Spleen (tissue), 11 donors: ENCODE measurements around the gene SS18. TPM values are rescaled to one million over a fixed set of nuclear protein-coding genes. Genes with fewer than 3 reads are reported as not detected.

Source experiments
- DNase-seq: peaks from one replicate; pipeline ENCODE4 v3.0.0-alpha.2; 2020
- H3K27ac ChIP-seq, 8 donors: fragments of 200-600 bp; sonication (generic) in 7 of 8; 1 replicate in 4 of 8; 2 replicates in 4 of 8; pipeline versions ENCODE4 v1.5.0 to v1.8.0; 2016 to 2021; ENCODE audit warnings: inconsistent platforms in 4 of 8, mild to moderate bottlenecking in 4 of 8, moderate library complexity in 1 of 8
- H3K27me3 ChIP-seq, 7 donors: fragments of 200-600 bp; sonication (generic) in 6 of 7; replicated peaks in 1 of 7; 1 replicate in 4 of 7; 2 replicates in 3 of 7; pipeline versions ENCODE4 v1.5.0 to v1.8.0; 2016 to 2021; ENCODE audit warnings: inconsistent platforms in 3 of 7, mild to moderate bottlenecking in 1 of 7
- H3K36me3 ChIP-seq, 6 donors: fragments of 200-600 bp; sonication (generic) in 5 of 6; 1 replicate in 4 of 6; 2 replicates in 2 of 6; pipeline versions ENCODE4 v1.5.0 to v1.8.0; 2016 to 2021; ENCODE audit warnings: inconsistent platforms in 2 of 6
- H3K4me1 ChIP-seq, 6 donors: fragments of 200-600 bp; sonication (generic) in 5 of 6; 1 replicate in 3 of 6; 2 replicates in 3 of 6; pipeline versions ENCODE4 v1.5.0 to v1.8.0; 2016 to 2021; ENCODE audit warnings: inconsistent platforms in 3 of 6
- H3K4me3 ChIP-seq, 8 donors: fragments of 200-600 bp; sonication (generic) in 7 of 8; 1 replicate in 4 of 8; 2 replicates in 4 of 8; pipeline versions ENCODE4 v1.5.0 to v1.8.0; 2016 to 2021; ENCODE audit warnings: inconsistent platforms in 4 of 8, mild to moderate bottlenecking in 4 of 8, moderate library complexity in 2 of 8
- H3K9me3 ChIP-seq, 8 donors: fragments of 200-600 bp; sonication (generic) in 7 of 8; 1 replicate in 4 of 8; 2 replicates in 4 of 8; pipeline versions ENCODE4 v1.5.0 to v1.8.0; 2016 to 2021; ENCODE audit warnings: inconsistent platforms in 4 of 8
- POLR2A ChIP-seq, 3 donors: fragments of 450-650 bp; IDR thresholded peaks; one replicate each; pipeline ENCODE4 v1.5.1; 2017; ENCODE audit warnings: antibody characterized with exemption in 3 of 3, mild to moderate bottlenecking in 1 of 3
- POLR2AphosphoS5 ChIP-seq, 3 donors: sonication (generic); formaldehyde crosslinking; IDR thresholded peaks; one replicate each; pipeline ENCODE4 v1.5.1; 2017; ENCODE audit warnings: antibody characterized with exemption in 3 of 3
- WGBS, 5 donors: extraction: QIAGEN DNeasy Blood & Tissue Kit in 3 of 5; methylation state at CpG; one replicate each; pipeline versions ENCODE4 v1.1.5 to v1.1.7; 2013 to 2018; 5-methylcytosine and 5-hydroxymethylcytosine counted together
- intact Hi-C: fragments of 100-400 bp; cut with DNase I; formaldehyde crosslinking; loops from one replicate; pipeline ENCODE4 v1.15.0; 2023; ENCODE audit warnings: low total_unique reads
- polyA plus RNA-seq, 3 donors: library from polyadenylated mRNA; stranded (reverse); fragments of 200-250 nt; gene quantifications; one replicate each; pipeline ENCODE4 v1.2.1, GENCODE V29; 2013
- total RNA-seq, 7 donors: library from RNA; depleted of rRNA in 3 of 7; stranded (reverse); fragments of >200 nt in 3 of 7; fragmentation: NEBNext Ultra II Directional in 4 of 7; extraction: Animal tissue kit (Norgen Biotek cat#: 25700) in 4 of 7; gene quantifications; one replicate each; pipeline versions ENCODE4 v1.1.0 to v1.2.1, GENCODE V29; 2016 to 2021
- TF ChIP-seq, protein P1 (sequence below), 11 experiments: fragments of 200-600 bp in 7 of 11; fragments of 450-650 bp in 4 of 11; sonication (generic) in 4 of 11; IDR thresholded peaks in 8 of 11; conservative IDR thresholded peaks in 3 of 11; 1 replicate in 7 of 11; 2 replicates in 4 of 11; pipeline versions ENCODE4 v1.4.0 to v1.8.0; 2016 to 2021; ENCODE audit warnings: antibody characterized with exemption in 11 of 11, inconsistent platforms in 4 of 11, mild to moderate bottlenecking in 1 of 11
- donor health status: healthy with polysubstance abuse.
- donor health status: DM: no; HTN: no; CAD: no; lungs with moderate emphysema.
- donor health status: DM: no; HTN: no; CAD: no.
- donor health status: Bipolar disorder and iron deficiency.
- donor health status: healthy.
- donor health status: DM: no; HTN: no; CAD: no.
- donor health status: DM: yes; HTN: yes; CAD: no.

SS18 gene
- total and polyA plus RNA-seq, 10 donors: 26.8 to 250 (median 69.8) TPM

- no peaks in the 10 kb centered on the region for H3K27me3 ChIP-seq
- intact Hi-C loops: no loop called here
- peaks cover 0 to 18% (median 0%) of the 10 kb centered on the region in 6 donors for H3K4me1 ChIP-seq
- H3K9me3 ChIP-seq: no peaks in the 10 kb centered on the region
- no peak for DNase-seq
- H3K4me3 ChIP-seq: no peak overlapping the region
- TF ChIP-seq POLR2AphosphoS5 (IDR thresholded peaks at IDR 0.05) (no peak), POLR2A (IDR thresholded peaks at IDR 0.05) (no peak)
- TF ChIP-seq, protein P1, sequence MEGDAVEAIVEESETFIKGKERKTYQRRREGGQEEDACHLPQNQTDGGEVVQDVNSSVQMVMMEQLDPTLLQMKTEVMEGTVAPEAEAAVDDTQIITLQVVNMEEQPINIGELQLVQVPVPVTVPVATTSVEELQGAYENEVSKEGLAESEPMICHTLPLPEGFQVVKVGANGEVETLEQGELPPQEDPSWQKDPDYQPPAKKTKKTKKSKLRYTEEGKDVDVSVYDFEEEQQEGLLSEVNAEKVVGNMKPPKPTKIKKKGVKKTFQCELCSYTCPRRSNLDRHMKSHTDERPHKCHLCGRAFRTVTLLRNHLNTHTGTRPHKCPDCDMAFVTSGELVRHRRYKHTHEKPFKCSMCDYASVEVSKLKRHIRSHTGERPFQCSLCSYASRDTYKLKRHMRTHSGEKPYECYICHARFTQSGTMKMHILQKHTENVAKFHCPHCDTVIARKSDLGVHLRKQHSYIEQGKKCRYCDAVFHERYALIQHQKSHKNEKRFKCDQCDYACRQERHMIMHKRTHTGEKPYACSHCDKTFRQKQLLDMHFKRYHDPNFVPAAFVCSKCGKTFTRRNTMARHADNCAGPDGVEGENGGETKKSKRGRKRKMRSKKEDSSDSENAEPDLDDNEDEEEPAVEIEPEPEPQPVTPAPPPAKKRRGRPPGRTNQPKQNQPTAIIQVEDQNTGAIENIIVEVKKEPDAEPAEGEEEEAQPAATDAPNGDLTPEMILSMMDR (IDR thresholded peaks at IDR 0.05 in 8 of 11, conservative IDR thresholded peaks at IDR 0.05 in 3 of 11): no peak
- peaks cover 0 to 72% (median 17%) of the 10 kb centered on the region in 6 donors for H3K36me3 ChIP-seq
- no peak overlapping the region for H3K27ac ChIP-seq
Measured at GRCh38 chr18:26046419-26047077, 43.9 kb downstream of the SS18 start.

DNA sequence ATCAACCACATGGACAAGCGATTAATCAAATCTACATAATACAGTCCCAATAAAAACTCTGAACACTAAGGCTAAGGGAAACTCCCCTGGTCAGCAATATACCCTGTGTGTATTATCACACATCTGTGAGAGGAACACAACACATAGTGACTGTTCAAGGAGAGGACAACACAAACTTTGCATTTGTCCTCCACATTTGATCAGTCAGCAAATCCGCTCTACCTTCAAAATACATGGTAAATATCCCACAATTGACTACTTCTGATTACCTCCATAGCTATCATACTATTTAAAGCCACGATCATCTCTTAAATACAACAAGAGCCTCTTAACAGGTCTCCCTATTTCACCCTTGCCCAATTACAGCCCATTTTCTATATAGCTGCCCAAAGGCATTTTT is 45.6 kb downstream of the SS18 start:
- TF ChIP-seq POLR2AphosphoS5 (IDR thresholded peaks at IDR 0.05) (no peak), POLR2A (IDR thresholded peaks at IDR 0.05) (no peak)
- TF ChIP-seq, protein P1 (IDR thresholded peaks at IDR 0.05 in 8 of 11, conservative IDR thresholded peaks at IDR 0.05 in 3 of 11): no peak
- H3K27me3 ChIP-seq: no peaks in the 10 kb centered on the region
- peaks cover 0 to 21% (median 0%) of the 10 kb centered on the region in 6 donors for H3K4me1 ChIP-seq
- intact Hi-C loops: no loop called here
- peaks cover 0 to 60% (median 9%) of the 10 kb centered on the region in 6 donors for H3K36me3 ChIP-seq
- 95 to 99% (median 98%) methylated on average over 3 of the region's 3 CpGs for WGBS, 5 donors
- H3K27ac ChIP-seq: no peak overlapping the region
- DNase-seq: no peak
- no peaks in the 10 kb centered on the region for H3K9me3 ChIP-seq
- no peak overlapping the region for H3K4me3 ChIP-seq

DNA sequence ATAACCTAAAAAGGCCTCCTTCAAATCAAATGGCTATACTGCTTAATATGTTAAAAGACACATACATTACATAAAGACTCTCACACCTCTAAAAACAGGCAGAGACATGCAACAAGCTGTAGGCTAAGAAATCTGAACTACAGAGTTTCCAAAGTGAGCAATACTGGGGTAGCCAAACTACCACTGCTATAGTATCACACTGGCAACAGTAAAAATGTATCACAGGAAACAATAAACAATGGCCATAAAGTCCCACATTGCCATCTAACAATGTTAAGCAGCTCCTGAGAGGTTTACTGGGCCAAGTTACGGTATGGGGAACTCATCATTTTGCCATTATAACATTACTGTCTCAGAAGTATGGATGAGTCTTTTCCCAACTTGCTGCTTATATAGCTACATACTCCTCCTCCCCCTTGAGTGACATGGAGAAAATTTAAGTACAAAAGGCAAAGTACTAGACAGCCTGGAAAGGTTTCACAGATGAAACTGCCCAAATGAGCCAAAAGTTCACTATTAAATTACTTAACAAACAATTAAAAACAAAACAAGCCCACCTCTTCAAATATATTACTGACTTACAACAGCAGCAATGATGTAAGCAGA is 50.3 kb downstream of the SS18 start:
- Histone ChIP-seq H3K4me1 (peaks cover 0 to 13% (median 0%) of the 10 kb centered on the region in 6 donors), H3K27ac (no peak overlapping the region), H3K36me3 (peaks cover 0 to 63% (median 24%) of the 10 kb centered on the region in 6 donors), H3K27me3 (no peaks in the 10 kb centered on the region), H3K9me3 (no peaks in the 10 kb centered on the region), H3K4me3 (no peak overlapping the region)
- 90 to 95% (median 92%) methylated on average over 1 of the region's 1 CpG for WGBS, 5 donors
- intact Hi-C loops: no loop called here
- no peak for TF ChIP-seq POLR2A (IDR thresholded peaks at IDR 0.05)
- TF ChIP-seq, protein P1 (IDR thresholded peaks at IDR 0.05 in 8 of 11, conservative IDR thresholded peaks at IDR 0.05 in 3 of 11): no peak
- no peak for TF ChIP-seq POLR2AphosphoS5 (IDR thresholded peaks at IDR 0.05)
- no peak for DNase-seq

DNA sequence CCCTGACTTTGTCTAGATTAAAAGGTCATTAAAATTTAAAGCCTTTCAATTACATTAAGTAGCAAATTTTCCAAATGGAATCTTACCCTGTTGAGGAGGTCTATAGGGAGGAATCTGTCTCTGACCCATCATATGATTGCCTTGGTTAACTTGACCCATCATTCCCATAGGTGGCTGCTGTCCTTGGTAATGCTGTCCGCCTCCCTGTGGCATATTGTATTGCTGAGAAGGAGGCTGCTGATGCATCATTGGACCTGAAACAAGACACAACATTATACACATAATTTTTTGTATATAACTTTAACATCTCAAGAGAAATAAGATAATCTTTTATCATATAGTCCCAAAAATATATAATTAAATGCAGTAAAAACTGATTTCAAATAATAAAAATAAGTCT is 51.2 kb downstream of the SS18 start:
- 90 to 98% (median 95%) methylated on average over 1 of the region's 1 CpG for WGBS, 5 donors
- intact Hi-C loops: no loop called here
- no peak overlapping the region for H3K4me3 ChIP-seq
- no peaks in the 10 kb centered on the region for H3K9me3 ChIP-seq
- H3K36me3 ChIP-seq: peaks cover 0 to 63% (median 31%) of the 10 kb centered on the region in 6 donors
- no peak for DNase-seq
- no peak for TF ChIP-seq POLR2A (IDR thresholded peaks at IDR 0.05)
- TF ChIP-seq POLR2AphosphoS5 (IDR thresholded peaks at IDR 0.05): no peak
- TF ChIP-seq, protein P1 (IDR thresholded peaks at IDR 0.05 in 8 of 11, conservative IDR thresholded peaks at IDR 0.05 in 3 of 11): no peak
- no peaks in the 10 kb centered on the region for H3K27me3 ChIP-seq
- no peak overlapping the region for H3K27ac ChIP-seq
- H3K4me1 ChIP-seq: peaks cover 0 to 13% (median 0%) of the 10 kb centered on the region in 6 donors
